ENCODE data around the gene NFATC2IP.
"Not testable (repeated sequence)": the region's sequence is repeated elsewhere in the genome, so short reads cannot be mapped to it uniquely, and the experiment has no call there.

NFATC2IP gene

GRCh38 chr16:28932339-28933141 is 18.2 kb upstream of the NFATC2IP start:
- Histone ChIP-seq H3K36me3 (ENCODE audit: insufficient read depth, low read length) (no peaks in the 10 kb centered on the region), H3K4me3 (ENCODE audit: low read length) (no peak overlapping the region), H3K9me3 (ENCODE audit: low read length) (no peaks in the 10 kb centered on the region), H2AFZ (ENCODE audit: low read depth, low read length) (no peak overlapping the region), H3K4me1 (ENCODE audit: insufficient read depth, low read length) (peaks cover 4% of the 10 kb centered on the region), H3K27me3 (ENCODE audit: insufficient read depth, low read length) (no peaks in the 10 kb centered on the region)

- no peaks in the 10 kb centered on the region for H3K9me3 ChIP-seq (ENCODE audit: low read length)
- H3K36me3 ChIP-seq (ENCODE audit: insufficient read depth, low read length), result no peaks in the 10 kb centered on the region
- peaks cover 4% of the 10 kb centered on the region for H3K4me1 ChIP-seq (ENCODE audit: insufficient read depth, low read length)
- H3K27me3 ChIP-seq (ENCODE audit: insufficient read depth, low read length), result no peaks in the 10 kb centered on the region
- H3K4me3 ChIP-seq (ENCODE audit: low read length), result no peak overlapping the region
- H2AFZ ChIP-seq (ENCODE audit: low read depth, low read length), result no peak overlapping the region
Measured at GRCh38 chr16:28933171-28933570, 17.6 kb upstream of the NFATC2IP start.

- no peak overlapping the region for H3K4me3 ChIP-seq (ENCODE audit: low read length)
- peaks cover 4% of the 10 kb centered on the region for H3K4me1 ChIP-seq (ENCODE audit: insufficient read depth, low read length)
- H2AFZ ChIP-seq (ENCODE audit: low read depth, low read length), result no peak overlapping the region
- H3K9me3 ChIP-seq (ENCODE audit: low read length), result no peaks in the 10 kb centered on the region
- H3K27me3 ChIP-seq (ENCODE audit: insufficient read depth, low read length), result no peaks in the 10 kb centered on the region
- H3K36me3 ChIP-seq (ENCODE audit: insufficient read depth, low read length), result no peaks in the 10 kb centered on the region
Measured at GRCh38 chr16:28935346-28935745, 15.4 kb upstream of the NFATC2IP start.

GRCh38 chr16:28935924-28936783 is 14.6 kb upstream of the NFATC2IP start:
- no peak overlapping the region for H2AFZ ChIP-seq (ENCODE audit: low read depth, low read length)
- no peak overlapping the region for H3K4me3 ChIP-seq (ENCODE audit: low read length)
- H3K9me3 ChIP-seq (ENCODE audit: low read length), result no peaks in the 10 kb centered on the region
- no peaks in the 10 kb centered on the region for H3K27me3 ChIP-seq (ENCODE audit: insufficient read depth, low read length)
- H3K36me3 ChIP-seq (ENCODE audit: insufficient read depth, low read length), result no peaks in the 10 kb centered on the region
- no peaks in the 10 kb centered on the region for H3K4me1 ChIP-seq (ENCODE audit: insufficient read depth, low read length)

GRCh38 chr16:28936784-28937155 is 14.0 kb upstream of the NFATC2IP start:
- H3K9me3 ChIP-seq (ENCODE audit: low read length), result no peaks in the 10 kb centered on the region
- H3K36me3 ChIP-seq (ENCODE audit: insufficient read depth, low read length), result no peaks in the 10 kb centered on the region
- H3K27me3 ChIP-seq (ENCODE audit: insufficient read depth, low read length), result no peaks in the 10 kb centered on the region
- no peaks in the 10 kb centered on the region for H3K4me1 ChIP-seq (ENCODE audit: insufficient read depth, low read length)
- no peak overlapping the region for H2AFZ ChIP-seq (ENCODE audit: low read depth, low read length)
- H3K4me3 ChIP-seq (ENCODE audit: low read length), result no peak overlapping the region

- H3K4me1 ChIP-seq (ENCODE audit: insufficient read depth, low read length), result no peaks in the 10 kb centered on the region
- no peak overlapping the region for H2AFZ ChIP-seq (ENCODE audit: low read depth, low read length)
- H3K9me3 ChIP-seq (ENCODE audit: low read length), result no peaks in the 10 kb centered on the region
Measured at GRCh38 chr16:28937222-28937876, 13.4 kb upstream of the NFATC2IP start.

GRCh38 chr16:28938721-28939120 is 12.0 kb upstream of the NFATC2IP start:
- no peaks in the 10 kb centered on the region for H3K36me3 ChIP-seq (ENCODE audit: insufficient read depth, low read length)
- no peaks in the 10 kb centered on the region for H3K9me3 ChIP-seq (ENCODE audit: low read length)
- no peaks in the 10 kb centered on the region for H3K4me1 ChIP-seq (ENCODE audit: insufficient read depth, low read length)
- no peak overlapping the region for H2AFZ ChIP-seq (ENCODE audit: low read depth, low read length)
- H3K27me3 ChIP-seq (ENCODE audit: insufficient read depth, low read length), result no peaks in the 10 kb centered on the region
- no peak overlapping the region for H3K4me3 ChIP-seq (ENCODE audit: low read length)

More at GRCh38 chr16:28937222-28937876, 13.4 kb upstream of the NFATC2IP start:
- no peak overlapping the region for H3K4me3 ChIP-seq (ENCODE audit: low read length)
- no peaks in the 10 kb centered on the region for H3K36me3 ChIP-seq (ENCODE audit: insufficient read depth, low read length)
- no peaks in the 10 kb centered on the region for H3K27me3 ChIP-seq (ENCODE audit: insufficient read depth, low read length)

GRCh38 chr16:28939825-28940224 is 10.9 kb upstream of the NFATC2IP start:
- H3K4me3 ChIP-seq (ENCODE audit: low read length); H3K36me3 ChIP-seq (ENCODE audit: insufficient read depth, low read length); H3K9me3 ChIP-seq (ENCODE audit: low read length); H3K4me1 ChIP-seq (ENCODE audit: insufficient read depth, low read length); H3K27me3 ChIP-seq (ENCODE audit: insufficient read depth, low read length); H2AFZ ChIP-seq (ENCODE audit: low read depth, low read length): not testable (repeated sequence)

- no peaks in the 10 kb centered on the region for H3K9me3 ChIP-seq (ENCODE audit: low read length)
- H3K4me1 ChIP-seq (ENCODE audit: insufficient read depth, low read length), result peaks cover 6% of the 10 kb centered on the region
- H2AFZ ChIP-seq (ENCODE audit: low read depth, low read length), result no peak overlapping the region
- H3K36me3 ChIP-seq (ENCODE audit: insufficient read depth, low read length), result no peaks in the 10 kb centered on the region
- H3K4me3 ChIP-seq (ENCODE audit: low read length), result no peak overlapping the region
- no peaks in the 10 kb centered on the region for H3K27me3 ChIP-seq (ENCODE audit: insufficient read depth, low read length)
Measured at GRCh38 chr16:28943281-28943680, 7.5 kb upstream of the NFATC2IP start.

GRCh38 chr16:28946681-28947080 is 4.1 kb upstream of the NFATC2IP start:
- H3K27me3 ChIP-seq (ENCODE audit: insufficient read depth, low read length), result no peaks in the 10 kb centered on the region
- no peak overlapping the region for H2AFZ ChIP-seq (ENCODE audit: low read depth, low read length)
- no peak overlapping the region for H3K4me3 ChIP-seq (ENCODE audit: low read length)
- H3K4me1 ChIP-seq (ENCODE audit: insufficient read depth, low read length), result peaks cover 9% of the 10 kb centered on the region
- no peaks in the 10 kb centered on the region for H3K36me3 ChIP-seq (ENCODE audit: insufficient read depth, low read length)
- H3K9me3 ChIP-seq (ENCODE audit: low read length), result no peaks in the 10 kb centered on the region

GRCh38 chr16:28951410-28951943 is 740 bp downstream of the NFATC2IP start:
- Histone ChIP-seq H3K4me1 (ENCODE audit: insufficient read depth, low read length) (peaks cover 12% of the 10 kb centered on the region), H3K27me3 (ENCODE audit: insufficient read depth, low read length) (no peaks in the 10 kb centered on the region), H3K36me3 (ENCODE audit: insufficient read depth, low read length) (peaks cover 28% of the 10 kb centered on the region), H2AFZ (ENCODE audit: low read depth, low read length) (peak overlapping the region; percentile 64), H3K4me3 (ENCODE audit: low read length) (peak overlapping the region; percentile 97), H3K9me3 (ENCODE audit: low read length) (no peaks in the 10 kb centered on the region)

- Histone ChIP-seq H3K4me3 (ENCODE audit: low read length) (no peak overlapping the region), H3K9me3 (ENCODE audit: low read length) (no peaks in the 10 kb centered on the region), H3K36me3 (ENCODE audit: insufficient read depth, low read length) (peaks cover 67% of the 10 kb centered on the region), H3K4me1 (ENCODE audit: insufficient read depth, low read length) (no peaks in the 10 kb centered on the region), H3K27me3 (ENCODE audit: insufficient read depth, low read length) (no peaks in the 10 kb centered on the region), H2AFZ (ENCODE audit: low read depth, low read length) (no peak overlapping the region)
Measured at GRCh38 chr16:28958216-28958615, 7.5 kb downstream of the NFATC2IP start.

GRCh38 chr16:28958836-28959235 is 8.1 kb downstream of the NFATC2IP start:
- no peaks in the 10 kb centered on the region for H3K9me3 ChIP-seq (ENCODE audit: low read length)
- peaks cover 68% of the 10 kb centered on the region for H3K36me3 ChIP-seq (ENCODE audit: insufficient read depth, low read length)
- H2AFZ ChIP-seq (ENCODE audit: low read depth, low read length), result no peak overlapping the region
- H3K27me3 ChIP-seq (ENCODE audit: insufficient read depth, low read length), result no peaks in the 10 kb centered on the region
- no peaks in the 10 kb centered on the region for H3K4me1 ChIP-seq (ENCODE audit: insufficient read depth, low read length)
- no peak overlapping the region for H3K4me3 ChIP-seq (ENCODE audit: low read length)

All from neuron (in vitro differentiated cells).